GM21619 (cell line): Measurements from ENCODE around the gene JARID2.

Experiments used
- ATAC-seq: cut with Tn5 transposase; IDR thresholded peaks from one replicate; pipeline ENCODE4 v1.9.1; 2021; ENCODE audit not compliant: unreplicated experiment

The JARID2 gene

DNA sequence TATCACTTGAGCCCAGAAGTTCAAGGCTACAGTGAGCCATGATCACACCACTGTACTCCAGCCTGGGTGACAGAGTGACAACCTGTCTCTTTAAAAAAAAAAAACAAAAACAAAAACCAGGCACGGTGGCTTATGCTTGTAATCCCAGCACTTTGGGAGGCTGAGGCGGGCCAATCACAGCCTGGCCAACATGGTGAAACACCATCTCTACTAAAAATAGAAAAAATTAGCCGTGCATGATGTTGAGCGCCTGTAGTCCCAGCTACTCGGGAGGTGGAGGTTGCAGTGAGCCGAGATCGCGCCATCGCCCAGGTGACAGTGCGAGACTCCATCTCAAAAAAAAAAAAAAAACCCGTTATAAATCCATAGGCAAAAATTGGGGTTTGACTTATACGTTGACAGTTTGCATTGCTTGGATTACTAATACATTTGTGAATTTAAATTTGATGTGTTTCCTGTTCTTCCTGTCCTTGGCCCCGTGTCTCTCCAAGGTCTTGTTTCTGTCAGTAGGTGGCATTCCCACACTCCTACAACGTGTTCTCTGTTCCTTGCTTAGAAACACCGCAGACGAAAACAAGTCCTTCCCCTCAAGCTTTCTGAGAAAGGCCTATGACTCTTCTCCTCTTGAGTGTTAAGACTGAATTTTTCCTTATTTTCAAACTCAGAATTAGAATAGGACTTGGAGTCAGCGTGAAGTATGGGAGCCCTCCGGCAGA is 269.9 kb downstream of the JARID2 start:
- ATAC-seq: no peak

DNA sequence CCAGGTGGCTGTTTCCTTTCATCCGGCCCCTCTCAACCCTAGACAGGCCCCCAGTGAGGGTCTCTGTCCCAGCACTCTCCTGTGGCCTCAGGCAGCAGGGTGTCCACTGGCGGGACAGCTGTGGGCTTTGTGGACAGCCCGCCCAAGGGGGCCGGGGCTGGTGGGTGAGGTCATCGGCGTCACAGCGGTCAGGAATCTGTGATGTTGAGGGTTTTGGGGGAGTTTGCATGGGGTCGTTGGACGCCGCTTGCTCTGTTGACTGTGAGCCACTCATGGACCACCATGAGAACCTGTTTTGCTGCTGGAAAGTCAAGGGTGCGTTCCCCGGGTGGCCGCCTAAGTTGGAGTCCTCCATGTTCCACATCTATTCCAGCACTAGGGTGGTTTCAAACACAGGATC is 270.5 kb downstream of the JARID2 start:
- ATAC-seq: no peak

DNA sequence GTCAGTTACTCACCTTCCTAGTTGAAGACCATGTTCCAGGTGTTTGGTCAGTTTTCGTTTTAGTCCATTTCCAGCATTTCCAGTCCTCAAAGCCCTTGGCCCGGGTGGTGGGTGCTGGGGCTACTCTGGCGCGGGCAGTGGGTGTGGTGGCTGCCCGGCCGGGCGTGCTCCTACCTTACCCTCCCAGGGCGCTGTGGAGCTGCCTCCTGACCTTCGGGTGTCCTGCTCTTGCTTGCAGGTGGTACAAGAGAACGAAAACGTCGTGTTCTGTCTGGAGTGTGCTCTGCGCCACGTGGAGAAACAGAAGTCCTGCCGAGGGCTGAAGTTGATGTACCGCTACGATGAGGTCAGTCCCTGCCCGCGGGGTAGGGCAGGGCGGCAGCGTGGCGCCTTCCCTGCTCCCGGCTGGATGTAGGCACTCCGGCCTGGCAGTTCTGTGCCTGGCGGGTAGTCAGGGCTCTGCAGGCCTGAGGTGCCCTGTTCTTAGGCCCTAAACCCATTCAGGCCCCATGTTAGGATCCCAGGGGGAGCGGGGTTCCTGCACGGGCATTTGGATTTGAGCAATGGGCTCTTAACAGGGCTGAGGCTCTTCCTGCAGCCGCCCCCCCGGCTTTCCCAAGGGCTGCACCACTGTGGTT is 271.2 kb downstream of the JARID2 start:
- no peak for ATAC-seq

DNA sequence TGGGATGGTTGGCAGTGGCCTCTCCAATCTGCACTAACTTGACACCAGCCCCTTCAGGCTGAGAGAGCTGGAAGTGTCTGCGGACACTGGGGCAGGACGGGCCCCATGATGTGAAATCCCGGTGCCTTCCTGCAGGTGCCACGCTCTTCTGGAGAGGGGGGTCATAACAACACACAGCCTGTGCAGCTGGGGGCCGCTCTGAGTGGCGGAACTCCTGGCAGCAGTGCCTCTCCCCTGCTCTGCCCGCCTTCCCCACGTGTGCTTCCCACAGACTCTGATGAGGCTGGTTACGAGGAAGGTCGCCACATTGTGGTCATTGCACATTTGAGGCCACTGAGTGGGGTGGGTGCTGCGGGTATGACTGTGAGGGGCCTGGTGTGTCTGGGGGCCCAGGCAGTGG is 271.7 kb downstream of the JARID2 start:
- ATAC-seq: no peak

DNA sequence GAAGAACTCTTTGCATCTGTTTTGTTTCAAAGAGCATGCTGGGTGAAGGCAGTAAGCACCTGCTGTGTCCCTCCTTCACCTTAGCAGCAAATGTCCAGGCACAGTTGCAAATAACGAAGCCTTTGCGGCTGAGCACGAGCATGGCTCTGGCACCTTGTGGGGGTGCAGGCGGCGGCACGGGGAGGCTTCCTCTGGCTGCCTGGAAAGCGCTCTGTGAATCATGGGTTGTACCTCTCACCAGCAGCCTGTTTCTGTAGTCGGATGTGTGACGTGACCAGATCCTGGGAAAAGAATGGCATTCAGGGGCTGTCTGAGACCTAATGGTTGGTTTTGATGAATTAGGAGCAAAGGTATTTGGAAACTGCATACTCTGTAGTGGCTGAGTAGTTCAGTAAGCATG is 272.2 kb downstream of the JARID2 start:
- no peak for ATAC-seq

DNA sequence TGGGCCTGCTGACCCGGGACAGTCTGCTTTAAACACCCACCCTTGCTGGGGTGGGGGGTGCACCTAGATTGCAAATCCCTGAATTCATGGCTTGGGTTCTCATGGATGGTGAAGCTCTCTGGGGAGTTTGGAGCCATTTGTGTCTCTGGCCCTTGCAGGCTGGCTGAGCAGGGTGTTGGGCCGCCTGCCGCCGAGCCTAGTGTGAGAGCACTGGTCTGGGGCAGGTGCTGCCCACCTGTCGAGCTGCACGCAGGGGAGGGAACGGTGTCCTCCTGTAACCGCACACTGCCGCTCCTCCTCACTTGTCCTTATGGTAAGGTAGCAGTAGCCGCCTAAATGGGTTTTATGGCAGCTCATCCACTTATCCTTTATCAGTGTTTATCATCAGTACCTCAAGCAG is 273.0 kb downstream of the JARID2 start:
- no peak for ATAC-seq

DNA sequence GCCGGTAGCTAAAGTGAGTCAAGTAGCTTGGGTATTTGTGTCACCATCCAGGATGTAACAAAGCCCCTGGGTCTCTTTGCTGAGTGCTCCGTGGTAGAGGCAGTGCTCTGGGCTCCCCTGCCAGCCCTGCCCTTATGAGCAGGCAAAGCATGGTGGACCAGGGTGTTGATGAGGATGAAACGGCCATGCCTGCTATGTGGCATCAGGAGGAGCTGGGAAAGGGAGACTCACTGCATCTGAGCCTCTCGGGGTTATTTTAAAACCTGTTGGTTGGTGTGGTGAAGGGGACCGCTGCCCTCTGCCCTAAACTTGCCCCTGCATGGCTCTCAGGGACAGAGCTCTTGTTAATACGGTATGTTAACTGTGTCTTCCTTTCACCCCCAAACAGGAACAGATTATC is 273.8 kb downstream of the JARID2 start:
- no peak for ATAC-seq

DNA sequence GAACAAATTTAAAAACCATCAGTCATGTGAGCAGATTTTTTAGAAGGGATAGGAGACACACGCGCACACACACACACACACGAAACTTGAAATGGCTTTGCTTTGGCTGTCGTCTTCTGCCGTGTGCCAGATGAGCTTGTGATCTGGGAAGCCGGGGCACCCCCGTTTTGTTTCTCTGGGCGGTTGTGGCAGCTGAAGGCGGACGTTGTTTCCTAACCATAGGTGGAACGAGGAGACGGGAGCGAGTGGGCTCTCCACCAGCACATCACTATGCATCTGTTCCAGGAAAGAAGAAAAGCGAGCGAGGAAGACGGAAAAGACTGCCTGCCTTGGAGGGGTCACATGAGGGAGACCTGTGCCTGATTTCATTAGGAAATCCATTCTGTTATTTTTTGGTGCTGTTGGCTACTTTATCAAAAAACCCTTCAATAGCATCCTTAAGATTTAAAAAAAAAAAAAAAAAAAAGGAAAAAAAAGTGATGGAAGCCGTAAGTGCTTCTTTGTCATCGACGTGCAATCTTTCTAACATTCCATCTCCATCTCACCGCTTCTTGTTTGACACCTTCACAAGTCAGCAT is 274.8 kb downstream of the JARID2 start:
- ATAC-seq: no peak

DNA sequence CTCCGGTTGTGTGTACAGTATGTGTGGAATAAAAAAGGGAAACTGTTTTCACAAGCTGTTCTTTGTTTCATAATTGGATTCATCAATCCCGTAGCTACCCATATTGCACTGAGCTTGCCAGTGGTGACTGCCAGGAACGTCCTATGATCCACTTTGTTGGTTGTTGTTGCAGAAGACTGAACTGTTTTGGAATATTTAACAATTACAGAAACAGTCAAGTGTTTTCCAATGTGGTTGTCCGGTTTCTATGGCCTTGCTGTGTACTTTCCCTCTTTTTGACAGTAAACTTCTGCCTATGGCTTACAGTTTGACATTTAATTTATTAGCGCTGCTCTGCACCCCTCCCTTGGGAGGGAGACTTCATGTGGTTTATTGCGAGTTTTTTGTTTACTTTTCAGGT is 275.7 kb downstream of the JARID2 start:
- no peak for ATAC-seq

DNA sequence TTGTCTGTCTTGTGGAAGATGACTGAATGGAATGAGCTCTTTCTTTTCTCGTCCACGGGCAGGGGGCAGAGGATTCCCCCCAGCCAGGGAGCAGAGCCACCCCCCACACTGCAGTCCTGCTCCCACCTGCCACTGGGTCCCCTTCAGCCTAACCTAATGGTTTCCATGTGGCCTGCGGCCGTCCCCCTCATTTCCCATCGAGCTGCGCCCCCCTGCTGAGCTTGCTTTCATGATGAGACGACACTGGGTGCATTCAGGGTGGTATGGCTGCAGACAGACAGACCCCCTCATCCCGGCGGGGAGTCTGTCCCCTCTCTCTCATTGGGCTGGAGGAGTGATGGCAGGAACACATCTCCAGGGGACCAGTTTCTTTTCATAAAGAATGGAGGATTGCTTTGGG is 276.2 kb downstream of the JARID2 start:
- no peak for ATAC-seq

DNA sequence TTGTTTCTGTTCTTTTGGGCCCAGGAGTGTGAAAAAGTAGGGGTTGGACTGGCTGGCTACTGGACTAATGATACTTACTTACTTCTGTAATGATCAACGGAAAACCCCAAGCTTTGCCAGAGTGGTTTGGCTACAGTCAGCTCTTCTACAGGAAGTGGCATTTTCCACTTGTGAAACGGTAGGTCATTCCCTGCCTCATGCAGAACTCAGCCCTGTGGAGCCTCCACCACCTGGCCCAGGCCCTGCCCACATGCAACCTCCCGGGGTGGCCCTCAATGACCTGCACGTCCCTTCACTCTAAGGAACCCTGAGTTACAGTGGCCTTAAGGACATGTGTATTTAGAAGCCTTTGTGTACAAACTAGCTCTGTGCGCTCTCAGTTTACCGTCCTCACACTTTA is 276.6 kb downstream of the JARID2 start:
- ATAC-seq: no peak

DNA sequence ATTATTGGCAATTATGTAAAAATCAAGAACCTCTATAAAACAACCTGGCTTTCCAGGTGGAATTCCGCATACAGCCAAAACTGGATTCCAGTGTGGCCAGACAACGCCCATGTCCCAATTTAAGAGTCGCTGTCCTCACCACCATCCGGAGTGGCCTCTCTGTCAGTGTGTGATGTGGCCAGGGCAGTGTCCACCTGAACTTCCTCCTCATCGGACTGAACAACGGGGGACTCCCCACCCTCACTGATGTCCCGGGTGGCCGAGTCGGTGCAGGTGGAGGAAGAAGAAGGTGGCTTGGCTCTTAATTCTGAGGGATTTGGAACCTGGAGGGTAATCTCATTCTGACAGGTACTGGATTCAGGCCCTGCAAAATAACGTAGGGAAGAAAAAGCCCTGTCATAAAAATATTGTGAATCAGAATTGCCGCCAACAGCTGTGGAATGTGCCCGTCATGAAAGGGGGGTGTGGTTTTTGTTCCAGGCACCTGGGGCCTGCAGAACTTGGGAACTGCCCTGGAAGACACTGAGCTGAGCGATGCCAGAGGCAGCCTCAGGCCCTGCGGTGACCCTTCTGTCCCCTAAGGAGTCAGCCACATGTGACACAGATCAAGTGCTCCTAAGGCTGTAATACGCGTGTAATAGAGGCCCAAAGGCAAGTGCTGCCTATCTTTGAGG is 277.1 kb downstream of the JARID2 start:
- ATAC-seq: no peak

DNA sequence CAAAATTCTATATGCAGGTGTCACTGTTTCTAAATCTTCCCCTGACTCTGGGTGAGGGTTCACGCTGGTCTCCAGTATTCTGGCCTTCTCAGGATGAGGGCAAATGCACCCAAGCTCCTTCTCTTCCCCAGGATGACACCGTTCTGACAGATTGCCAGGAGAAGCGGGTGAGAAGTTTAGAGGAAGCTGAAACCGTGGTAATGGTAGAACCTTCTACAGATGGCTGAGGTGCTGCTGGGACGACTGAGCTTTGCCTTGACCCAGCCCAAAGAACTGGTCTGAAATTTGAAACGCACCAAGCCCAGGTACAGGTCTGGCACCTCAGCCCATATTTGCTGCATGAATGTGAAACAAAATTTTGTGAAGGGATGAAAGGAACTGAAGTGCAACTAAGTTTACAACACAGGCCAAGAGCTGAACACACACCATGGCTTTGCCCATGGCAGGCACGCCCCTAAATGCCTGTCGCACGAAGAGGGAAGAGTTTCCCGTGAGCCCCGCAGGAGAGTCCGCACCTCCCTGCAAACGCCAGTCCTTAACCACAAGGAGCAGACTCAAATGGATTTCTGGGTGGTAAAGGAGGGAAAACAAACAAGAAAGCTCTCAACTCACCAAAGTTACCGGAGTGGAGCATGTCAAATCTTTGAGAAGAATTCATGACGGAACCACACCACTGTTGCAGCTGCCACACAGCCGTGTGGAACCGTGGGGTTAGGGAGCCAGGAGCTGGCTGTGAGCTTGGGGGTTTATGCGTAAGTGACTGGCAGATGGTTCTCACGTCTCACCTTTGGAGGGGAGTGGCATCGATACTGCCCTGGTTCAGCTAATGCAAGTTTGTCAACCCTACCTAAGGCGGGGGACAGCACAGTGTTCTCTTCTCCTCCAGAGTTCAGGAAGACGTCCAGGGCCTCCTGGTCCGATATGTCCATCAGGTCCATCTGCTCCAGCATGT is 278.1 kb downstream of the JARID2 start:
- no peak for ATAC-seq

DNA sequence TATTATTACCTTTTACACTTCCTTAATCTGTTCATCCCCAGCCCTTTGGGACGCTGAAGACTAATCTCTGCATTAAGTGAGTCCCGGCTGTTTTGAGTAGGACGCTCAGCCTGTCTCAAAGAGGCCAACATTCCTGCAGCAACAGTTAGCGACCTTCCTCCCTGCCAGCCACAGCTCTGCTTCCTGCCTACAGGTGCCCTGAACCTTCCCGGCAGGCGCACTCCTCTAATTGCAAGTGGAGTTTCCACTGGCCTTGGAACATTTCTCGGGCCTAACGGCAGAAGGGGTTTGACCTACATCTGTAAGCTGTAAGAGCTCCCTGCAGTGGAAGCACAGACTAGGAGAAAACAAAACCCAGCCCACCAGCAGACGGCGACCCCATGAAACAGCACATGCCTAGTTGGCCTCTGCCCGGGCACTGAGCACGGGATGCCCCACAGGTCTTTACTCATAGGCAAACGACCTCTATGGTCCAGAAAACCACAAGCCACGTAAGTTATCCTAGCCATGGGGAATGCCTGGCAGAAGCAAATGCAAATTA is 279.1 kb downstream of the JARID2 start:
- ATAC-seq: no peak

DNA sequence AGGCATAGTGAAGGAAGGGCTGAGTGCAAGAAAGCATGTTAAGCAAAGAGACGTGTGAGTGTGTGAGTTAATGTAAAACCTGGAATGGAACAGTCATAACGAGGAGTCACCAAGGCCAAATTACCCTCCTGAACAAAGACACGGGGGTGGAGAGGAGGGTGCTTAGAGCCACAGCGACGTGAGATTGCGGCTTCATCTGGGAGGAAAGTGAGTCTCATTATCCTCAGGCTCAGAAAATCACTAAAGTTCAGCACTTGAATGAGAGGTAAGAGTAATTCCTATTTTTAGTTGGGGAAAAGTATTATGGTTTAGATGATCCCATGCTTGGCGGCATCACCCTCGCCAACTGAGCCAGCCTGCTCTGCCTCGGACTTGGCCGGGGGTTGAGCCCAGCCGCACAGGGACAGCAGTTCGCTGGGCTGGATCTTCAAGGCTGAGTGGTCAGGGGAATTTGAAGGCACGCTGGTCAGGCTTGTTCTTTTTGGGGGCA is 280.4 kb downstream of the JARID2 start:
- ATAC-seq: no peak

DNA sequence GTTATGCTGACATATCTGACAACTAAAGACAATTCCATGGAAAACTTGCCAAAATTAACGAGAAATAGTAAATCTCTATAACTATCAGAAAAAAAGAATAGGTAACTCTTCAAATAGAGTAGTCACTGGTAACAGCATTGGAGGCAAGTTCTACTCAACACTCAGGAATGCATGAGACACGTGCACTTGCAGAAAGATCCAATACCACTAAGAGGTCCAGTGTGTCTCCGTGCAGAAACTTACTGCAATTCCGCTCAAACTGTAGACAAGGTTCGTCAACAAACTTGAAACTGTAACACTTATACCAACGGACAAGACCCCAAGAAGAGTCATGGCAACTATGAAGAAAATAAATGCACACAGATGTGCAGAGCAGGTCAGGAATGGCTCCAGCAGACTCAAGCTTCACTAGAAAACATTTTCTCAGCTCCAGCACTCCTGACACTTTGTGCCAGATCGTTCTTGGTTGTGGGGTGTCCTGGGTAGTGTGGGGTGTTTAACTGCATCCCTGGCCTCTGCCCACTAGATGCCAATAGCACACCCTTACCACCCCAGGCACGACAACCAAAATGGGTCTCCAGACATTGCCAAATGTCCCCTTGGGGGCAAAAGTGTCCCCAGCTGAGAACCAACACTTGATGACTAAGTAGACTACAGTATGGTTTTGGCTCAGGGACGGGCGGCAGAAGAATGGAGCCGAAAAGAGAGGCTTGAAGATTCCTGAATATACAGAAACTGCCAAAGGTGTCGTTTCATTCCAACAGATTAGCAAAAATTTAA is 282.2 kb downstream of the JARID2 start:
- no peak for ATAC-seq

DNA sequence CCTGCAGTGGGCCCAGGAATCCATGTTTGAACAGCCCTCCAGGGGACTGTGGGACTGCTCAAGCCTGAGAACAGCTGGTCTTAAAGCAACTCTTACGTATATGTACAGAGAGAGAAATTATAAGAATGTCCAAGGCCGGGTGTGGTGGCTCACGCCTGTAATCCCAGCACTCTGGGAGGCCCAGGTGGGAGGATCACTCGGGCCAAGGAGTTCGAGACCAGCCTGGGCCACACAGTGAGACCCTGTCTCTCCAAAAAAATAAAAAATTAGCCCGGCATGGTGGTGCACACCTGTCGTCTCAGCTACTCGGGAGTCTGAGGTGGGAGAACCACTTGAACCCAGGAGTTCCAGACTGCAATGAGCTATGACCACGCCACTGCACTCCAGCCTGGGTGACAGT is 283.0 kb downstream of the JARID2 start:
- no peak for ATAC-seq

DNA sequence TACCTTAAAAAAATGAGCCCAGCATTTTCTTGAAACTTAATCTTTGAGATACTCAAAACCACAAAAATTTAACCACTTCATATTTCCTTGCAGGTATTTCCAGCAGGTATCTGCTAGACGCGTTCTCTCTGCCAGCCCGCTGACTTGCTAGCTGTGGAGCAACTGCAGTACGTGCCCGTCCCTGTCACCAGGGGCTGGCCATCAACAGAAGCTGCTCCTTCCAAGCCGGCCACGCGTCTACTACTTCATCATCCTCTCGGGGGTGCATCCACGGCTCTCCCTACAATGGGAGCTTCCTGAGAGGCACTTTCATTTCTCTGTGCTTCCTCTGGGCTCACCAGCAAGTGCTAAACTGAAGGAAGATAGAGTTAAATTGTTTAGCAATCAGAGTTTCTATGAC is 284.5 kb downstream of the JARID2 start:
- no peak for ATAC-seq

DNA sequence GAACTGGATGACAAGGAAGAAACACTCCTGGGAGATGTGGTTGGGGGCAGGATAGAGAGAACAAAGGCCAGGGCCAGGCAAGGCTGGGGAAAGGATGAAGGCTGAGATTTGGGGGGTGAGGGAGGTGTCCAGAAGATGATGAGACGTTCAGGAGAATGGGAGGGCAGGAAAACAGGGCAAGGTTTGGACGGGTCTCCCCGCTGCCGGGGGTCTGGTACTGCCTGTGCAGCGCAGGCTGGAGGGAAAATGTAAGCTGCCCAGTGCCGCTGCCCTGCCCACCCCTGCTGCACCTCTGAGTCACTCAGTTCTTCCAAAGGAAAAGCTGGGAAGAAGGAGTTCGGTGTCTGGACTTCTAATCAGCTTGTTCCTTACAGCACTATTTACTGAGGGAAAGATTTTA is 286.1 kb downstream of the JARID2 start:
- no peak for ATAC-seq
